Measurements from ENCODE around the gene TSHZ2. TPM values are rescaled to one million over a fixed set of nuclear protein-coding genes. Genes with fewer than 3 reads are reported as not detected.

Gene TSHZ2
- total and polyA plus RNA-seq, 2 donors (not counting 1 experiment from before 2014, with no cell fraction given), result 1.00 to 5.7 TPM

DNA sequence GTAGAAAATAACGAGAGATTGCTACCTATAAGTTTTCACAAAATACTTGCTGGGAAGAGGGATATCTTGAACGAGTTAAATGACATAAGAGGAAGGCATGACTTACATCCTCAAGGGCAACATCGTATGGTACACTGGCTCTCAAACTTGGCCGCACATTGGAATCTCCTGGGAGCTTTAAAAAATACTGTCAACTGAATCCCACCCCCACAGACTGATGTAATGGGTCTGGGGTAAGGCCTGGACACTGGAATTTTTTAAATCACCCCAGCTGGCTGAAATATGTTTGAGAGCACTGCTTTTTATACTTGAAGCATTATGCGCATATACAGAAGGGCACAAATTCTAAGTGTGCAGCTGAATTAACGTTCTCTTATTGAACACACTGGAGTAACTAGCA, 8.0 kb upstream of the TSHZ2 start:
- no peak overlapping the region for H3K4me3 Mint-ChIP-seq

DNA sequence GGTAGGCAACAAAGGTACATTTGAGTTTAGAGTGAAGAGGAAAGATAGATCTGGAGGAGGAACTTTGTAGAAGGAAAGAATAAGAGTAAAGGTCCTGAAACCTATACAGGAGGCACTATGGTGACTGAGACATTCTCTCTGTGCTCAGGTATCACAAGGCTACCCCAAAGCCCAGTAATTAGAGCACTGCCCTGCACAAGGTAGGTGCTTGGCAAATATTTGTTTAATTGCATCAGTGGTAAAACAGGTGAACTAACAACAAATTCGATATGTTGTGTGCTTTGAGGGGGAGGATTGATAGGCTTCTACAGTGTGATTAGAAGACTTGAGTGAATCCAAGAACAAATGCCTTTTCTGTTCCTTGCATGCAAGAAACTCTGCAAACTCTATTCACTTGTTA, 6.8 kb upstream of the TSHZ2 start:
- DNase-seq, result no peak
- POLR2A ChIA-PET, result interaction anchor here (1.0 kb wide), 1 partner anchor 37 kb away, joined by 3 read pairs; no protein-coding TSS in a partner anchor
- H3K27ac ChIP-seq (ENCODE audit: low read length in 2 of 2), result no peak overlapping the region
- H3K4me1 ChIP-seq (ENCODE audit: control insufficient read depth in 2 of 2, insufficient read depth in 2 of 2, low read length in 2 of 2), result no peaks in the 10 kb centered on the region
- H3K27ac Mint-ChIP-seq, result no peak overlapping the region
- H3K4me3 Mint-ChIP-seq, result no peak overlapping the region
- no peaks in the 10 kb centered on the region for H3K9me3 Mint-ChIP-seq (ENCODE audit: insufficient read depth)
- H3K4me2 ChIP-seq (replicated peaks; ENCODE audit: low read depth, low read length, poor library complexity, severe bottlenecking), result no peak overlapping the region
- CTCF ChIA-PET, result no interaction called here
- H3K4me1 Mint-ChIP-seq, result peaks cover 7% of the 10 kb centered on the region
- peaks cover 36% of the 10 kb centered on the region for H3K27me3 Mint-ChIP-seq
- no peaks in the 10 kb centered on the region for H3K36me3 ChIP-seq (replicated peaks in 1 of 2; ENCODE audit: control extremely low read depth in 1 of 2, control insufficient read depth in 1 of 2, extremely low read depth in 1 of 2, insufficient read depth in 2 of 2, low read length in 1 of 2)
- H3K27me3 ChIP-seq (replicated peaks in 1 of 4; ENCODE audit: control extremely low read depth in 1 of 4, control insufficient read depth in 3 of 4, insufficient read depth in 4 of 4, low read length in 3 of 4), result peaks cover 0 to 4% (median 0%) of the 10 kb centered on the region in 4 experiments
- no peak overlapping the region for H3K9ac ChIP-seq (ENCODE audit: low read length)
- WGBS (ENCODE audit: insufficient coverage), result 100% methylated on average over 1 of the region's 1 CpG
- intact Hi-C loops (cut with micrococcal nuclease), result no loop called here
- no peak for TF ChIP-seq EZH2 (IDR thresholded peaks at IDR 0.05; ENCODE audit: borderline replicate concordance, insufficient read depth, low read depth, low read length, poor library complexity, severe bottlenecking)
- TF ChIP-seq, protein P1, sequence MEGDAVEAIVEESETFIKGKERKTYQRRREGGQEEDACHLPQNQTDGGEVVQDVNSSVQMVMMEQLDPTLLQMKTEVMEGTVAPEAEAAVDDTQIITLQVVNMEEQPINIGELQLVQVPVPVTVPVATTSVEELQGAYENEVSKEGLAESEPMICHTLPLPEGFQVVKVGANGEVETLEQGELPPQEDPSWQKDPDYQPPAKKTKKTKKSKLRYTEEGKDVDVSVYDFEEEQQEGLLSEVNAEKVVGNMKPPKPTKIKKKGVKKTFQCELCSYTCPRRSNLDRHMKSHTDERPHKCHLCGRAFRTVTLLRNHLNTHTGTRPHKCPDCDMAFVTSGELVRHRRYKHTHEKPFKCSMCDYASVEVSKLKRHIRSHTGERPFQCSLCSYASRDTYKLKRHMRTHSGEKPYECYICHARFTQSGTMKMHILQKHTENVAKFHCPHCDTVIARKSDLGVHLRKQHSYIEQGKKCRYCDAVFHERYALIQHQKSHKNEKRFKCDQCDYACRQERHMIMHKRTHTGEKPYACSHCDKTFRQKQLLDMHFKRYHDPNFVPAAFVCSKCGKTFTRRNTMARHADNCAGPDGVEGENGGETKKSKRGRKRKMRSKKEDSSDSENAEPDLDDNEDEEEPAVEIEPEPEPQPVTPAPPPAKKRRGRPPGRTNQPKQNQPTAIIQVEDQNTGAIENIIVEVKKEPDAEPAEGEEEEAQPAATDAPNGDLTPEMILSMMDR (IDR thresholded peaks at IDR 0.05), result no peak
- H4K20me1 ChIP-seq (ENCODE audit: control insufficient read depth, insufficient read depth, low read length, poor library complexity, severe bottlenecking), result no peaks in the 10 kb centered on the region
- ATAC-seq (ENCODE audit: low read depth), result no peak
- H3K79me2 ChIP-seq (ENCODE audit: control insufficient read depth, insufficient read depth, low read length), result no peaks in the 10 kb centered on the region
- H3K4me3 ChIP-seq (ENCODE audit: control extremely low read depth in 1 of 5, extremely low read depth in 1 of 5, insufficient read depth in 1 of 5, low read depth in 2 of 5, low read length in 4 of 5), result no peak overlapping the region
- no peak overlapping the region for H2AFZ ChIP-seq (ENCODE audit: insufficient read depth, low read depth, low read length, poor library complexity, severe bottlenecking)
- H3K9me3 ChIP-seq (ENCODE audit: control extremely low read depth in 1 of 3, control insufficient read depth in 2 of 3, insufficient read depth in 1 of 3, low read length in 2 of 3), result peaks cover 0 to 2% (median 0%) of the 10 kb centered on the region in 3 donors

More for the DNA sequence above, 8.0 kb upstream of the TSHZ2 start:
- POLR2A ChIA-PET, result no interaction called here
- no peak overlapping the region for H3K27ac Mint-ChIP-seq
- peaks cover 0 to 4% (median 0%) of the 10 kb centered on the region in 4 experiments for H3K27me3 ChIP-seq (replicated peaks in 1 of 4; ENCODE audit: control extremely low read depth in 1 of 4, control insufficient read depth in 3 of 4, insufficient read depth in 4 of 4, low read length in 3 of 4)
- H2AFZ ChIP-seq (ENCODE audit: insufficient read depth, low read depth, low read length, poor library complexity, severe bottlenecking), result no peak overlapping the region
- H3K79me2 ChIP-seq (ENCODE audit: control insufficient read depth, insufficient read depth, low read length), result no peaks in the 10 kb centered on the region
- TF ChIP-seq, protein P1 (IDR thresholded peaks at IDR 0.05), result no peak
- no peak for TF ChIP-seq EZH2 (IDR thresholded peaks at IDR 0.05; ENCODE audit: borderline replicate concordance, insufficient read depth, low read depth, low read length, poor library complexity, severe bottlenecking)
- H3K4me1 Mint-ChIP-seq, result peaks cover 7% of the 10 kb centered on the region
- peaks cover 30% of the 10 kb centered on the region for H3K27me3 Mint-ChIP-seq
- H3K4me2 ChIP-seq (replicated peaks; ENCODE audit: low read depth, low read length, poor library complexity, severe bottlenecking), result no peak overlapping the region
- WGBS (ENCODE audit: insufficient coverage), result 100% methylated on average over 2 of the region's 6 CpGs
- no peaks in the 10 kb centered on the region for H3K9me3 Mint-ChIP-seq (ENCODE audit: insufficient read depth)
- no peak overlapping the region for H3K27ac ChIP-seq (ENCODE audit: low read length in 2 of 2)
- intact Hi-C loops (cut with micrococcal nuclease), result no loop called here
- H3K9me3 ChIP-seq (ENCODE audit: control extremely low read depth in 1 of 3, control insufficient read depth in 2 of 3, insufficient read depth in 1 of 3, low read length in 2 of 3), result peaks cover 0 to 2% (median 0%) of the 10 kb centered on the region in 3 donors
- H3K4me1 ChIP-seq (ENCODE audit: control insufficient read depth in 2 of 2, insufficient read depth in 2 of 2, low read length in 2 of 2), result no peaks in the 10 kb centered on the region
- no peak for DNase-seq
- no peaks in the 10 kb centered on the region for H3K36me3 ChIP-seq (replicated peaks in 1 of 2; ENCODE audit: control extremely low read depth in 1 of 2, control insufficient read depth in 1 of 2, extremely low read depth in 1 of 2, insufficient read depth in 2 of 2, low read length in 1 of 2)
- no peak overlapping the region for H3K4me3 ChIP-seq (ENCODE audit: control extremely low read depth in 1 of 5, extremely low read depth in 1 of 5, insufficient read depth in 1 of 5, low read depth in 2 of 5, low read length in 4 of 5)
- ATAC-seq (ENCODE audit: low read depth), result no peak
- H3K9ac ChIP-seq (ENCODE audit: low read length), result no peak overlapping the region
- no peaks in the 10 kb centered on the region for H4K20me1 ChIP-seq (ENCODE audit: control insufficient read depth, insufficient read depth, low read length, poor library complexity, severe bottlenecking)
- CTCF ChIA-PET, result no interaction called here
